Panc1 (cell line): ENCODE measurements around the gene MORN4. TPM values are rescaled to one million over a fixed set of nuclear protein-coding genes. Genes with fewer than 3 reads are reported as not detected.

Experiments used
- ATAC-seq: fragments of 200-7000 bp; cut with Tn5 transposase; 2 replicates; pipeline ENCODE4 v1.9.1; 2020; ENCODE audit warnings: mild to moderate bottlenecking, moderate library complexity
- BruUV-seq: library from RNA; stranded (reverse); fragments of 400-500 nt; replicated peaks from 2 replicates; lab custom pipeline; 2021; lab: Mats Ljungman, UMichigan
- CTCF ChIA-PET: fragments of 300-600 bp; sonication (Branson Sonifier 250); formaldehyde crosslinking; loops from one replicate; lab custom pipeline; 2022; ENCODE audit warnings: antibody characterized with exemption; lab: Charles Lee
- POLR2A ChIA-PET: fragments of 300-600 bp; sonication (Branson Sonifier 250); formaldehyde crosslinking; loops from one replicate; lab custom pipeline; 2022; ENCODE audit warnings: antibody characterized with exemption; lab: Charles Lee
- DNase-seq: peaks from one replicate; pipeline ENCODE4 v3.0.0-alpha.2; 2010; ENCODE audit warnings: low read depth, low spot score
- H3K27ac ChIP-seq: 2 replicates; pipeline ENCODE4 v1.5.1; 2011; ENCODE audit warnings: mild to moderate bottlenecking, low read length, inconsistent platforms
- H3K27me3 ChIP-seq: fragments of 200-500 bp; sonication (Bioruptor generic); 2 replicates; pipeline ENCODE4 v1.6.0; 2014; ENCODE audit warnings: low read length, inconsistent platforms; ENCODE audit not compliant: control insufficient read depth, insufficient read depth
- H3K36me3 ChIP-seq: fragments of 200-500 bp; sonication (Bioruptor generic); 2 replicates; pipeline ENCODE4 v1.5.1; 2014; ENCODE audit warnings: inconsistent platforms, mild to moderate bottlenecking, low read length, moderate library complexity; ENCODE audit not compliant: control insufficient read depth, insufficient read depth
- H3K4me1 ChIP-seq: 2 replicates; pipeline ENCODE4 v1.5.1; 2011; ENCODE audit warnings: inconsistent platforms, mild to moderate bottlenecking, low read length, moderate library complexity; ENCODE audit not compliant: control insufficient read depth, insufficient read depth
- H3K4me3 ChIP-seq, 2 experiments: 2 replicates each; pipeline ENCODE4 v1.5.1; 2011 to 2012; ENCODE audit warnings: low read depth in 2 of 2, low read length in 2 of 2, mild to moderate bottlenecking in 2 of 2, inconsistent platforms in 1 of 2, moderate library complexity in 1 of 2
- H3K9me3 ChIP-seq: fragments of 200-500 bp; sonication (Bioruptor generic); 2 replicates; pipeline ENCODE4 v1.5.1; 2014; ENCODE audit warnings: low read depth, mild to moderate bottlenecking, inconsistent platforms, low read length, moderate library complexity; ENCODE audit not compliant: control insufficient read depth, insufficient read depth
- CTCF ChIP-seq: fragments of 450-650 bp; IDR thresholded peaks from 2 replicates; pipeline ENCODE4 v1.5.1; 2017; ENCODE audit warnings: mild to moderate bottlenecking
- POLR2AphosphoS5 ChIP-seq: IDR thresholded peaks from 2 replicates; pipeline ENCODE4 v1.6.1; 2012; ENCODE audit warnings: mild to moderate bottlenecking, low read depth, low read length, moderate library complexity
- REST ChIP-seq, 2 experiments: IDR thresholded peaks; 2 replicates each; pipeline ENCODE4 v1.6.1; 2011 to 2012; ENCODE audit warnings: low read depth in 2 of 2, control low read depth in 1 of 2, low read length in 1 of 2, mild to moderate bottlenecking in 1 of 2, moderate library complexity in 1 of 2; ENCODE audit not compliant: insufficient read depth in 1 of 2
- SIN3A ChIP-seq: IDR thresholded peaks from 2 replicates; pipeline ENCODE4 v1.6.1; 2012; ENCODE audit warnings: low read depth, mild to moderate bottlenecking, low read length, moderate library complexity, borderline replicate concordance; ENCODE audit not compliant: insufficient read depth
- TCF7L2 ChIP-seq: IDR thresholded peaks from 2 replicates; pipeline ENCODE4 v1.6.1; 2011; ENCODE audit warnings: mild to moderate bottlenecking, low read depth, low read length, inconsistent platforms
- in situ Hi-C: cut with HindIII; loops from 2 replicates; pipeline ENCODE4 v1.10.0; 2016; ENCODE audit warnings: low sequenced_read_pairs, low pct_unique_long_range_greater_than_20kb
- intact Hi-C: fragments of 100-400 bp; cut with micrococcal nuclease; formaldehyde crosslinking; loops from one replicate; pipeline ENCODE4 v1.10.0; 2022; ENCODE audit not compliant: unreplicated experiment
- total RNA-seq: library from RNA; stranded (reverse); gene quantifications from one replicate; pipeline ENCODE4 v1.2.1, GENCODE V29; 2021; ENCODE audit not compliant: unreplicated experiment

MORN4 gene
- total RNA-seq, 1 experiment from 2014 or later: 17.9 TPM

- ChIA-PET POLR2A (no interaction called here), CTCF (no interaction called here)
- DNase-seq: no peak
- Histone ChIP-seq H3K36me3 (no peaks in the 10 kb centered on the region), H3K9me3 (no peaks in the 10 kb centered on the region), H3K4me1 (peaks cover 2% of the 10 kb centered on the region; the same call in 1 of the 2 replicates), H3K27me3 (no peaks in the 10 kb centered on the region), H3K27ac (no peak overlapping the region), H3K4me3 (no peak overlapping the region)
- intact Hi-C loops: no loop called here
- ATAC-seq: no peak
- TF ChIP-seq SIN3A: no peak
- no peak for TF ChIP-seq POLR2AphosphoS5
- no TSS peak for BruUV-seq
- in situ Hi-C loops: no loop called here
Measured at GRCh38 chr10:97590082-97590747, 43.1 kb downstream of the MORN4 start.

- ATAC-seq (no peak), DNase-seq (no peak)
- H3K27me3 ChIP-seq: no peaks in the 10 kb centered on the region
- H3K4me3 ChIP-seq: no peak within 1 kb of the TSS
- CTCF ChIA-PET: no interaction called here
- BruUV-seq: no TSS peak
- POLR2A ChIA-PET: no interaction called here
- no peaks in the 10 kb centered on the region for H3K36me3 ChIP-seq
- no peak within 1 kb of the TSS for H3K27ac ChIP-seq
- H3K9me3 ChIP-seq: no peaks in the 10 kb centered on the region
- TF ChIP-seq TCF7L2: no peak
- no peak for TF ChIP-seq CTCF
- no peak for TF ChIP-seq REST (IDR thresholded peaks at IDR 0.05; ENCODE audit: insufficient read depth in 1 of 2, low read depth in 2 of 2, low read length in 1 of 2)
- TF ChIP-seq POLR2AphosphoS5: no peak
- no peak for TF ChIP-seq SIN3A
- peaks cover 5% of the 10 kb centered on the region for H3K4me1 ChIP-seq
- intact Hi-C loops: no loop called here
- in situ Hi-C loops: no loop called here
Measured at GRCh38 chr10:97589479-97589878, 43.8 kb downstream of the MORN4 start, which contains the start of gene C10orf62. C10orf62 (plus strand) TSS chr10:97589721; CDS start chr10:97589898, 177 bp downstream.

GRCh38 chr10:97587183-97587582 lies 46.1 kb downstream of the MORN4 start:
- Histone ChIP-seq H3K36me3 (no peaks in the 10 kb centered on the region), H3K27me3 (no peaks in the 10 kb centered on the region), H3K27ac (peak overlapping the region; percentile 14; the same call in 1 of the 2 replicates), H3K4me3 (no peak overlapping the region), H3K4me1 (peaks cover 13% of the 10 kb centered on the region), H3K9me3 (no peaks in the 10 kb centered on the region)
- BruUV-seq: no TSS peak
- DNase-seq: no peak
- no peak for ATAC-seq
- CTCF ChIA-PET: no interaction called here
- TF ChIP-seq POLR2AphosphoS5 (no peak), CTCF (no peak), REST (IDR thresholded peaks at IDR 0.05; ENCODE audit: insufficient read depth in 1 of 2, low read depth in 2 of 2, low read length in 1 of 2) (no peak), TCF7L2 (no peak), SIN3A (no peak)
- POLR2A ChIA-PET: no interaction called here
- intact Hi-C loops: no loop called here
- in situ Hi-C loops: no loop called here
